H9 (cell line): ENCODE data around the gene CYGB. TPM values are rescaled to one million over a fixed set of nuclear protein-coding genes. Genes with fewer than 3 reads are reported as not detected.
A peak's percentile ranks its signal among the peaks of the same experiment; 100 is the strongest.

Experiments
- DNase-seq: peaks from one replicate; pipeline ENCODE4 v3.0.0-alpha.2; 2017
- H2AFZ ChIP-seq: one replicate; pipeline ENCODE4 v1.6.1; 2013; ENCODE audit warnings: mild to moderate bottlenecking, low read length, control low read depth, moderate library complexity
- H2AK5ac ChIP-seq: 2 replicates; pipeline ENCODE4 v1.6.1; 2013; ENCODE audit warnings: low read length, control low read depth, mixed read lengths; ENCODE audit not compliant: insufficient read length
- H2BK120ac ChIP-seq: one replicate; pipeline ENCODE4 v1.6.1; 2013; ENCODE audit warnings: low read depth, mild to moderate bottlenecking, low read length, control low read depth, inconsistent platforms; ENCODE audit not compliant: poor library complexity, severe bottlenecking
- H2BK12ac ChIP-seq: 2 replicates; pipeline ENCODE4 v1.6.1; 2013; ENCODE audit warnings: low read length, control low read depth, mixed read lengths, low read depth; ENCODE audit not compliant: insufficient read length
- H2BK15ac ChIP-seq: 2 replicates; pipeline ENCODE4 v1.6.1; 2013; ENCODE audit warnings: low read depth, low read length, control low read depth
- H2BK20ac ChIP-seq: one replicate; pipeline ENCODE4 v1.6.1; 2013; ENCODE audit warnings: low read depth, mild to moderate bottlenecking, low read length, control low read depth, inconsistent platforms; ENCODE audit not compliant: poor library complexity, severe bottlenecking
- H2BK5ac ChIP-seq: 2 replicates; pipeline ENCODE4 v1.6.1; 2013; ENCODE audit warnings: low read length, control low read depth, mixed read lengths; ENCODE audit not compliant: insufficient read length
- H3K14ac ChIP-seq: 2 replicates; pipeline ENCODE4 v1.6.1; 2013; ENCODE audit warnings: low read length, control low read depth; ENCODE audit not compliant: insufficient read depth
- H3K18ac ChIP-seq: 2 replicates; pipeline ENCODE4 v1.6.1; 2013; ENCODE audit warnings: low read depth, mild to moderate bottlenecking, mixed read lengths, low read length, control low read depth; ENCODE audit not compliant: insufficient read length
- H3K23ac ChIP-seq: 2 replicates; pipeline ENCODE4 v1.6.1; 2013; ENCODE audit warnings: low read length, control low read depth, mixed read lengths, low read depth; ENCODE audit not compliant: insufficient read length
- H3K23me2 ChIP-seq: 2 replicates; pipeline ENCODE4 v1.6.1; 2013; ENCODE audit warnings: low read depth, mild to moderate bottlenecking, mixed read lengths, low read length, control low read depth; ENCODE audit not compliant: insufficient read length, poor library complexity, severe bottlenecking
- H3K27ac ChIP-seq: 2 replicates; pipeline ENCODE4 v1.5.1; 2013; ENCODE audit warnings: low read length, control low read depth, mixed read lengths, low read depth; ENCODE audit not compliant: insufficient read length
- H3K27me3 ChIP-seq: 2 replicates; pipeline ENCODE4 v1.6.1; 2013; ENCODE audit warnings: low read length, control low read depth, inconsistent platforms; ENCODE audit not compliant: insufficient read depth
- H3K4ac ChIP-seq: 2 replicates; pipeline ENCODE4 v1.6.1; 2013; ENCODE audit warnings: low read depth, mild to moderate bottlenecking, control low read depth, inconsistent platforms, low read length, moderate library complexity
- H3K4me1 ChIP-seq: 2 replicates; pipeline ENCODE4 v1.6.1; 2013; ENCODE audit warnings: low read length, control low read depth, inconsistent platforms; ENCODE audit not compliant: insufficient read depth
- H3K4me2 ChIP-seq: 2 replicates; pipeline ENCODE4 v1.6.1; 2013; ENCODE audit warnings: low read length, control low read depth, mixed read lengths; ENCODE audit not compliant: insufficient read length, insufficient read depth
- H3K56ac ChIP-seq: 2 replicates; pipeline ENCODE4 v1.6.1; 2013; ENCODE audit warnings: low read depth, mild to moderate bottlenecking, mixed read lengths, low read length, control low read depth; ENCODE audit not compliant: insufficient read length
- H3K79me1 ChIP-seq: 2 replicates; pipeline ENCODE4 v1.6.1; 2013; ENCODE audit warnings: low read depth, mild to moderate bottlenecking, moderate library complexity, low read length, control low read depth, inconsistent platforms; ENCODE audit not compliant: insufficient read depth, poor library complexity, severe bottlenecking
- H3K79me2 ChIP-seq: 2 replicates; pipeline ENCODE4 v1.6.1; 2013; ENCODE audit warnings: low read length, control low read depth, inconsistent platforms; ENCODE audit not compliant: insufficient read depth
- H3K9ac ChIP-seq: 2 replicates; pipeline ENCODE4 v1.6.1; 2013; ENCODE audit warnings: low read length, control low read depth, mixed read lengths; ENCODE audit not compliant: insufficient read length; ENCODE audit errors: extremely low read depth
- H3K9me3 ChIP-seq: one replicate; pipeline ENCODE4 v1.6.1; 2013; ENCODE audit warnings: low read depth, low read length, inconsistent platforms; ENCODE audit not compliant: control insufficient read depth
- H3T11ph ChIP-seq: one replicate; pipeline ENCODE4 v1.6.1; 2013; ENCODE audit warnings: mild to moderate bottlenecking, low read length, control low read depth, inconsistent platforms
- H4K20me1 ChIP-seq: one replicate; pipeline ENCODE4 v1.6.1; 2013; ENCODE audit not compliant: control insufficient read depth, insufficient read length, insufficient read depth
- H4K5ac ChIP-seq: 2 replicates; pipeline ENCODE4 v1.6.1; 2013; ENCODE audit warnings: low read depth, mild to moderate bottlenecking, mixed read lengths, low read length, control low read depth; ENCODE audit not compliant: insufficient read length
- H4K8ac ChIP-seq: replicated peaks from 2 replicates; pipeline ENCODE4 v1.6.1; 2013; ENCODE audit warnings: low read length, control low read depth, mixed read lengths, low read depth; ENCODE audit not compliant: insufficient read length
- H4K91ac ChIP-seq: 2 replicates; pipeline ENCODE4 v1.6.1; 2013; ENCODE audit warnings: low read depth, mild to moderate bottlenecking, moderate library complexity, mixed read lengths, low read length, control low read depth; ENCODE audit not compliant: insufficient read length
- H3K27ac Mint-ChIP-seq, 3 experiments: 2 replicates in 2 of 3; 3 replicates in 1 of 3; pipeline ENCODE4 v1.8.0; 2020 to 2021; ENCODE audit warnings: mixed read lengths in 3 of 3, mild to moderate bottlenecking in 1 of 3, moderate library complexity in 1 of 3
- H3K27me3 Mint-ChIP-seq: 2 replicates; pipeline ENCODE4 v1.8.0; 2021; ENCODE audit warnings: low read depth, mild to moderate bottlenecking, moderate library complexity, mixed read lengths
- H3K36me3 Mint-ChIP-seq, 3 experiments: 2 replicates in 2 of 3; 3 replicates in 1 of 3; pipeline ENCODE4 v1.8.0; 2020 to 2021; ENCODE audit warnings: low read depth in 3 of 3, mixed read lengths in 3 of 3; ENCODE audit not compliant: insufficient read depth in 1 of 3
- H3K4me1 Mint-ChIP-seq, 2 experiments: 2 replicates each; pipeline ENCODE4 v1.8.0; 2020; ENCODE audit warnings: mixed read lengths in 2 of 2
- H3K4me3 Mint-ChIP-seq, 2 experiments: 2 replicates in 1 of 2; 3 replicates in 1 of 2; pipeline ENCODE4 v1.8.0; 2020 to 2021; ENCODE audit warnings: mild to moderate bottlenecking in 2 of 2, mixed read lengths in 2 of 2, moderate library complexity in 1 of 2
- H3K9me3 Mint-ChIP-seq, 2 experiments: 2 replicates in 1 of 2; 3 replicates in 1 of 2; pipeline ENCODE4 v1.8.0; 2020; ENCODE audit warnings: mild to moderate bottlenecking in 2 of 2, mixed read lengths in 2 of 2, moderate library complexity in 1 of 2
- WGBS: extraction: QIAGEN DNeasy Blood & Tissue Kit; methylation state at CpG from one replicate; pipeline ENCODE4 v1.1.7; 2013; ENCODE audit warnings: missing lambda C conversion rate, low lambda C conversion rate, mixed read lengths; ENCODE audit not compliant: insufficient read length; ENCODE audit errors: extremely low coverage; 5-methylcytosine and 5-hydroxymethylcytosine counted together
- total RNA-seq: library from RNA; stranded (reverse); gene quantifications from 2 replicates; pipeline ENCODE4 v1.2.1, GENCODE V29; 2021
- TF ChIP-seq, protein P1 (sequence below): fragments of 200-600 bp; sonication (generic); conservative IDR thresholded peaks from 3 replicates; pipeline ENCODE4 v1.8.0; 2021; ENCODE audit warnings: antibody characterized with exemption, mild to moderate bottlenecking

Gene CYGB
- total RNA-seq, 1 experiment from 2014 or later, result 2.4 TPM

DNA sequence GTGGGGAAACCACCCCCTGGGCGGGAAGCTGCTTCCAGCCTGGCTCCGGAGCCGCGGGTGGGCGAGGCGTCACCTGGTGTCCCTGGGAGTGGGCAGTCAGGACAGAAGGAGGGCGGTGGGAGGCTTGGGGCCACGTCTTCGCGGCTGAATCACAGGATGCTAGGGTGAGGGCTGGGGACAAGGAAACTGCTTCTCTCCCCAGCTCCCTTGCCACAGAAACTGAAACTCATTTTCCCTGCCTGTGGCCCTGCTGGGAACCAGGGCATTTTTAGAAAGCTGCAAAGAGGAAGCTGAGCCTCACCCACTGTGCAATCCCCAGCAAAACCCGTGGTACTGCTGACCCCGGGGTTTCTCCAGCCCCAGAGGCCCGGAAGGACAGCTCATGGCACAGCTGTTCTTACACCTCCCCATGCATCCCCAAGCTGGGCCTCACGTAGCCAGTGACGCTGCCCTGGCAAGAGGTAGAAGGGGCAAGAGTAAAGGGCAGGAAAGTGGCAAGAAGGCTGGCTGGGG, 44.5 kb downstream of the CYGB start:
- no peaks in the 10 kb centered on the region for H3K9me3 Mint-ChIP-seq
- Histone ChIP-seq H3K18ac (no peak overlapping the region), H3K4me1 (no peaks in the 10 kb centered on the region; the same call in 1 of the 2 replicates), H4K8ac (no peak overlapping the region), H3K14ac (peak overlapping the region; percentile 78), H2BK20ac (no peak overlapping the region), H3K27ac (no peak overlapping the region), H4K5ac (no peak overlapping the region), H2BK5ac (no peak overlapping the region), H3K56ac (no peak overlapping the region), H2BK12ac (no peak overlapping the region), H3K23me2 (no peaks in the 10 kb centered on the region), H3K27me3 (no peaks in the 10 kb centered on the region), H4K91ac (no peak overlapping the region), H3K4me2 (no peak overlapping the region), H2BK120ac (no peak overlapping the region), H3K23ac (no peak overlapping the region), H2AFZ (no peak overlapping the region), H2BK15ac (no peak overlapping the region), H3K79me1 (no peaks in the 10 kb centered on the region), H3T11ph (no peak overlapping the region), H4K20me1 (no peaks in the 10 kb centered on the region), H3K9ac (no peak overlapping the region), H3K79me2 (no peaks in the 10 kb centered on the region), H3K4ac (no peak overlapping the region), H2AK5ac (no peak overlapping the region), H3K9me3 (no peaks in the 10 kb centered on the region)
- H3K4me3 Mint-ChIP-seq, result no peak overlapping the region; a peak in 1 of 5 replicates
- peak overlapping the region in 1 of 3 experiments; percentile 89; a peak in 3 of 7 replicates for H3K27ac Mint-ChIP-seq
- TF ChIP-seq, protein P1, sequence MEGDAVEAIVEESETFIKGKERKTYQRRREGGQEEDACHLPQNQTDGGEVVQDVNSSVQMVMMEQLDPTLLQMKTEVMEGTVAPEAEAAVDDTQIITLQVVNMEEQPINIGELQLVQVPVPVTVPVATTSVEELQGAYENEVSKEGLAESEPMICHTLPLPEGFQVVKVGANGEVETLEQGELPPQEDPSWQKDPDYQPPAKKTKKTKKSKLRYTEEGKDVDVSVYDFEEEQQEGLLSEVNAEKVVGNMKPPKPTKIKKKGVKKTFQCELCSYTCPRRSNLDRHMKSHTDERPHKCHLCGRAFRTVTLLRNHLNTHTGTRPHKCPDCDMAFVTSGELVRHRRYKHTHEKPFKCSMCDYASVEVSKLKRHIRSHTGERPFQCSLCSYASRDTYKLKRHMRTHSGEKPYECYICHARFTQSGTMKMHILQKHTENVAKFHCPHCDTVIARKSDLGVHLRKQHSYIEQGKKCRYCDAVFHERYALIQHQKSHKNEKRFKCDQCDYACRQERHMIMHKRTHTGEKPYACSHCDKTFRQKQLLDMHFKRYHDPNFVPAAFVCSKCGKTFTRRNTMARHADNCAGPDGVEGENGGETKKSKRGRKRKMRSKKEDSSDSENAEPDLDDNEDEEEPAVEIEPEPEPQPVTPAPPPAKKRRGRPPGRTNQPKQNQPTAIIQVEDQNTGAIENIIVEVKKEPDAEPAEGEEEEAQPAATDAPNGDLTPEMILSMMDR, result no peak
- DNase-seq, result no peak
- H3K27me3 Mint-ChIP-seq, result no peaks in the 10 kb centered on the region; the same call in 1 of the 2 replicates
- WGBS, result no CpG with 5 or more reads among the region's 15 CpGs
- H3K36me3 Mint-ChIP-seq, result no peaks in the 10 kb centered on the region; a peak in 1 of 7 replicates
- peaks cover 23 to 37% of the 10 kb centered on the region in 2 experiments for H3K4me1 Mint-ChIP-seq
